GM20431 (cell line): ENCODE measurements around the gene MRPL23.

Source experiments
- in situ Hi-C: fragments of 300-500 bp; cut with MseI, MboI; formaldehyde crosslinking; loops from one replicate; pipeline ENCODE4 v1.15.0; 2020; ENCODE audit warnings: low sequenced_read_pairs; ENCODE audit not compliant: unreplicated experiment

The MRPL23 gene

DNA sequence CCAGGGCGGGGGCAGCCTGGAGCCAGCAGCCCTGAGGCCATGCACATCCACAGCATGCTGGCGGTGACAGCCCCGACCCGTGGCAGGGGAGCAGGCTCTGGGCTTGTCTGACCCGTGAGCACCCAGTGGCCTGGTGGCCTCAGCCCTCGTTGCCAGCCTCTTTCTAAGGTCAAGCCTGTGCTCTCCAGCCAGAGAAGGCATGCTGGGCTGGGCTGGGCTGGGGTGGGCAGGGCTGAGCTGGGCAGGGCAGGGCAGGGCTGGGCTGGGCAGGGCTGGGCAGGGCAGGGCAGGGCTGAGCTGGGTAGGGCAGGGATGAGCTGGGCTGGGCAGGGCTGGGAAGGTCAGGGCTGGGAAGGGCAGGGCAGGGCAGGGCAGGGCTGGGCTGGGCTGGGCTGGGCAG lies 39.9 kb downstream of the MRPL23 start:
- in situ Hi-C loops, result no loop called here

DNA sequence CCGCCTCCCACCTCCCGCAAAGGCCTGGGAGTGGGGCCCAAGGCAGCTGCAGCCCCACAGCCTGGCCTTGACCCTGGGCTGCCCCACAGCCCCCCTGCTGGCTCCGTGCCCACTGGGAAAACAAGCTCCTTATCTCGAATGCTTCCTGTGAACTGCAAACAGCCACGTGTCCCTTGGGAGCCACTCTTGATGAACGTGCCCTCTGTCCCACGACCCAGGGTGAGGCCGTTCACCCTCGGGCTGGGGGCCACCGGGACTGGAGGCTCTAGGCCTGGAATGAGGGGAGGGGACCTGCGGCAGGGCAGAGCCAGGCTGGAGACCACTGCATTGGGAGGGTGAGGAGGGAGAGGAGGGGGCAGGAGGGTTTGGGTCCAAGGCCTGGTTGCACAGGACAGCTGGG lies 41.0 kb downstream of the MRPL23 start:
- in situ Hi-C loops, result no loop called here

DNA sequence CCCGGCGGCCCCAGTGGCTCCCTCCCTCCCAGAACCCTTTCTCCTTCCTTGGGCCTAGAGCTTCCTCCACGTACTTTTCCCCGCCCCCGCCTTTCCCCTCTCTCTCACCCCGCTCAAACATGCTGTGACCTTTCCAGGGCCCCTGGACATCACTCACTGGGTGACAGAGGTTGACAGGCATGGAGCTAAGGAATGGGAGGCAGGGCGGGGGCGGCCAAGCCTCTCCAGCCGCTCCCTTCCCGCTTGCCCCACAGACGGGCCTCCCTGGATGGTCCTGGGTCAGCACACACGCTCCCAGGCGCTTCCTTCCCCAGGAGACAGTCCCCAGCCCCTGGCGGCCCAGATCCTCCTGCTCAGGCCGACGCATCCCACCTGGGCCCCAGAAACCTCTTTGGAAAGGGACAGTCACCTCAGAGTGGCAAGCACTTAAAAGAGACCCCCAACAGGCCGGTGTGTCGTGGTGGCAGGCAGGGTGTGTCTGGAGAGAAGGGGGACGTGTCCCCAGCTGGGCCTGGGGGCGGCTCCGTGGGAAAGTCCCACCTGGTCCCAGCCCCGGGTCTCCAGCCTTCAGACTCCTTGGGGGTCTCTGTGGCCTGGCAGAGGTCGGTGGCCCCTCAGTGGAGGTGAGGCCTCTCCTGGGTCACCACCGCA lies 41.7 kb downstream of the MRPL23 start:
- in situ Hi-C loops, result no loop called here

DNA sequence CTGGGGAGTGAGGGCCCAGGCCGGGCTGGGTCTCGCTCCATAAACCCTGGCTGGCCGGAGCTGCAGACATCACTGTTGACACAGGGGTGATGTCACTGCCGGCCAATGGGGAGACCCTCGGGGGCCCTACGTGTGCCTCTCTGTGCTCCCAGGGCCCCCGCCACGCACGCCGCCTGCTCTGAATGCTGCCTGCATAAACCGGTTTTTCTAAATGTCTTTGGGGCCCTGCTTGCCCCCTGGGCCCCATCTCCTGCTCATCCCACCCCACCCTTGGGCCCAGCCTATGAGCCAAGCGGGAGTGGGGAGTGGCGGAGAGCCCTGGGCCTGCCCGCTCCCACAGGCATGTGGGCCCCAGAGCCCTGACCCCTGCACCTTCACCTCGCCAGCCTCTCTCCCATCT lies 42.8 kb downstream of the MRPL23 start:
- in situ Hi-C loops, result no loop called here

DNA sequence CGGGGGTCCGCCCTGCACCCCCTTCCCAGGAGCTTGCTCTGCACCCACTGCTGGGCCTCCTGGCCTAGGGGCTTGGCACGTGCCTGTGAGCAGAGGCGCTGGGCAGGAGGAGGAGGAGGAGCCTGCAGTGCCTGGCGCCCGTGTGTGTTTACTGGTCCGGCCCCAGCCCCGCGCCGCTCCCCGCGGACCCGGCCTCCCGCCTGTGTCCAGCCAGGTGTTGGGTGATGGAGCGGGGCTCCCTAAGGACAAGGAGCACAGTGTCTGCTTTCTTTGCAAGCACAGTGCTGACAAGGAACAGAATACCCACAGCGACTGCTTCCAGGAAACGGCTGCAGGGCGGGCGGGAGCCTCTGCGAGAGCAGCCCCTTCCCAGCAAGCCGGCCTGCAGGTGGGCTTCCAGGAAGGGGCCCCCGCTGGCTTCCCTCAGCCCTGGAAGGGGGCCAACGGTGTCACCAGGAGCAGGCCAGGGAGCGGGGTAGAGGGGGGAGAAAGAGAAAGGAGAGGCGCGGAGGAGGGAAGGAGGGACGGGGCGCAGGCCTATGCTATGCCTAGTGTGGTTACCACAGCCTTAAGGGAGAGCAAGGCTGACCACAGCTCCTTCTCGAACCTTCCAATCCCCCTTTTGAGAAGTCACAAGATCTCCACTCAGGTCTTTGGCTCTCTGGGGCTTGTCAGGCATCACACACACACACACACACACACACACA lies 43.9 kb downstream of the MRPL23 start:
- in situ Hi-C loops, result no loop called here

DNA sequence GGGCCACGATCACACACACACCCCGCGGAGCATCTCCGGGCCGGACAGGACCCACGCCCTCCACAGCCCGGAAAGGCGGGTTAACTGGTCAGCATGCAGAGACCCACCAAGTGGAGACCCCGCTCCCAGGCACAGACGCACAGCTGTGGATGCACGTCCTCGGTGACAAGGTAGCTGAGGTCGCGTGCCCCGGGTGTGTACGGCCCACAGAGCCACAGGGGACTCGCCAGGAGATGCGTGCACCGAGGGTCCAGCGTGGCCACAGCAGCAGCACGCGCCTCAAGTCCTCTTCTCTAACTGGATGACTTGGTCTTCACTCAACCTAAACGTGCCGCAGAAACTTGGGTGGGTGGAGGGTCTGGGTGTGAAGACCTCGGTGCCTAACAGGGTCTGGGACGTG lies 45.0 kb downstream of the MRPL23 start:
- in situ Hi-C loops, result no loop called here

DNA sequence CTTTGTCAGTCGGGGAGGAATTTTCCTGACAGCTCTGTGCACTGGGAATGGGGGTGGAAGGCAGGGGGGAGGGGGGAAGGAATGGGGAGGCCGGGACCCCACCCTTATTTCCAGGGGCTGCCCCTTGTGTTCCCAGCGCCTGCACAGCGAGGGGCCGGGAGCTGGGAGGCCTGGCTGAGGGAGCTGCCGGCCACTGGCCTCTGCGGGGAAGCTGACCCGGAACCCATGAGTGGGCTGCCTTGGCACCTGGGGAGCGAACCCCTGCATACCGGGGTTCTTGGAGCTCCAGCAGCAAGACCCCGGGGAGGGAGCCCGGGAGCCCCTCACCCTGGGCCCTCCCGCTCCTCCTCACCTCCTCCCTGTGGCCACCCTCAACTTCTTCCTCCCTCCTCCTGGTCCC lies 47.0 kb downstream of the MRPL23 start:
- in situ Hi-C loops, result no loop called here

DNA sequence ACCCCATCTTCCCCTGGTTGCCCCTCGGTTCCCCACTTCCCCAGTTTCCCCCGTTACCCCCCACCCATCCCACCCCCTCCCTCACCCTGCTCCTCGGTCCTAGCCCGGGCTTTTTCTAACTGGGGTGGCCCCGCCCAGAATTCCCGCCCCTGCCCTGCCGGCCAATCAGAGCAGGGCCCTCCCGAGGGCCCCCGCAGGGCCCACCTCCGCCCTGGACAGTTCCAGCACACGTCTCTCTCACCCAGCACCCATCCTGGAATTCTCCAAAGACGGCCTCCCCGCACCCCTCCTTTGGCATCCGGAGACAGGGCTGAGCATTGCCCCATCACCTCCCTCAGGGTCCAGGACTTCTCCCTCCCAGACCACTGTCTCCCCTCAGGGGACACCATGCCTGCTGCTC lies 50.6 kb downstream of the MRPL23 start, which contains the start of gene H19:
H19 (minus strand) TSS at position 88 of the 400 bp plus-strand sequence.
- in situ Hi-C loops, result no loop called here

DNA sequence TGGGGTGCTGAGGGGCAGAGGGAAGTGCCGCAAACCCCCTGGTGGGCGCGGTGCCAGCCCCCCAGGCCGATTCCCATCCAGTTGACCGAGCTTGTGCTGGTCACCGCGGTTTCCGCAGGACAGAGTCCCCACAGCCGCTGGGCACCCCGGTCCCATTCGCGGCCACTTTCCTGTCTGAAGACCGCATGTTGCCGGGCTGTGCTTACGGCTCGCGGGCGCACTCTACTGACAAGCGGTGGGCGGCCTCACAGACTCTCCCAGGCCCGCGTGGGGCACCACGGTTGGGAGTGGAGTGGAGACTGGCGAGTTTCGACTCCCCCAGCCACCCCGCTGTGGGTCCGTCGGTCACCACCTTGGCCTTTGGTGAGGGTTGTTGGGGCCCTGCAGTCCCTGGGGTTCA lies 51.2 kb downstream of the MRPL23 start:
- in situ Hi-C loops, result no loop called here

DNA sequence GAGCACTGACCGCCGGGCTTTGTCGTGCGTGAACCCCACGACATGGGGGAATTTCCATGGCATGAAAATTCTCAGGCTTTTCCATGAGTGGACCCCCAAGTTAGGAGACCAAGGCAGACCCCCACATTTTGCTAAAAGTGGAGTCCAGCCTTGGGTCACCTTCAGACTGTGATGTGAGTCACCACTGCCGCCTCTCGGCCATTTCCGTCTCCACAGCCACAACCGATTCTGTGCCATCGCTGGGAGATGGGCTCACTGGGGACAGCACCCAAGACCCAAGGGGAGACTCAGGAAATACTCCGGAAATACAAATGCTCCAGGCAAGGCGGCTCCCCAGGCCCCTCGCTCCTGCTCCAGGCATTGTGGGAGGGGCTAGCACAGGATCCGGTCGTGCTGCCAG lies 51.7 kb downstream of the MRPL23 start:
- in situ Hi-C loops, result no loop called here

DNA sequence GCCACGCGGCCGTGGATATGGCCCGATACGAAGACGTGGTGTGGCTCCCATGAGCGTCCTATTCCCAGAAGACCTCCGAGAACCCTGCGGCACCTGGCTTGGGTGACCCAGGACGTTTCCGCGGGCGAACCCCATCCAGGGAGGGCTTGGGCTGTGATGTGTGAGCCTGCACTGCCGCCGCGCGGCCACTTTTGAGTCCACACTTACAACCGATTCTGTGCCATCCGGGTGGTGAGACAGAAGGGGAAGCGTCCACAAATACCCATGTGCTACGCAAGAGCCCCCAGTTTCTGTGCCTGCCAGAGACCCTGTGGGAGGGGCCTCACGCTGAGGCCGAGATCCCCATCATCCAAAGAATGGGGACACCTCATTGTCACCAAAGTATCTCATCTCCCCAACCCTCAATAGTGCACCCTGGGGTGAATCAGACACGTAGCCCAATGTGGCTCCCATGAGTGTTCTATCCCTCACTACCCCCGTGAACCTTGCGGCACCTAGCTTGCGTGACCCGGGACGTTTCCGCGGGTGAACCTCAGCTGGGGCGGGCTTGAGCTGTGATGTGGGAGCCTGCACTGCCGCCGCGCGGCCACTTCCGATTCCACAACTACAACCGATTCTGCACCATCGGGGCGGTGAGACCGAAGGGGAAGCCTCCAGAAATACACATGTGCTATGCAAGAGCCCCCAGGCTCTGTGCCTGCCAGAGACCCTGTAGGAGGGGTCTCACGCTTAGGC lies 55.1 kb downstream of the MRPL23 start:
- in situ Hi-C loops, result no loop called here

DNA sequence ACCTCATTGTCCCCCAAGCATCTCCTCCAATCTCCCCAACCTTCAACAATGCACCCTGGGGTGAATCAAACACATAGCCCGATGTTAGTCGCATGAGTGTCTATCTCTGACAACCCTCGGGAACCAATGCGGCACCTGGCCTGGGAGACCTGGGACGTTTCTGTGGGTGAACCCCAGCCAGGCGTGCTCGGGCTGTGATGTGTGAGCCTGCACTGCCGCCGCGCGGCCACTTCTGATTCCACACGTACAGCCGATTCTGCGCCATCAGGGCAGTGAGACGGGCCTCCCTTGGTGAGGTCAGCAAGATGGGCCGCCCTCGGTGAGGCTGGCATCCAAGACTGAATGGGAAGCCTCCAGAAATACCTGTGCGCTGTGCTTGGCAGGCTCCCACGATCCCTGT lies 55.7 kb downstream of the MRPL23 start:
- in situ Hi-C loops, result no loop called here

DNA sequence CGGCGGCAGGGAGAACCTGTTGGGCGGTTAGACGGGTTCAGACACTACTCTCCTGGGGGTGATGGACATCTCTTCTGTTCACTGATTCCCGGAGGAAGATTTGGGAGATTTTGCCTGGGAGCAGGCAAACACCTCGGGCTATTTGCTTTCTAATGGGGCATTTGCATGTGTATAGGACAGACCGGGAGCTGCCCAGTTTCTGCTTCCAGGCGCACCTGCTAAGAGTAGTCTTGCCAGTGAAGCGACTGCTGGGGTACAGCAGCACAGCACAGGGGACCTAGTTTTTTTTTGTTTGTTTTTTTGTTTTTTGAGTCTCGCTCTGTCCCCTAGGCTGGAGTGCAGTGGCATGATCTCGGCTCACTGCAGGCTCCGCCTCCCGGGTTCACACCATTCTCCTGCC lies 57.3 kb downstream of the MRPL23 start:
- in situ Hi-C loops, result no loop called here
